Measurements from ENCODE around the gene F13A1. TPM values are rescaled to one million over a fixed set of nuclear protein-coding genes. Genes with fewer than 3 reads are reported as not detected.

The F13A1 gene
- total and polyA plus RNA-seq, 4 experiments from 2014 or later: 0.06 to 0.44 (median 0.33) TPM; not detected in 1

DNA sequence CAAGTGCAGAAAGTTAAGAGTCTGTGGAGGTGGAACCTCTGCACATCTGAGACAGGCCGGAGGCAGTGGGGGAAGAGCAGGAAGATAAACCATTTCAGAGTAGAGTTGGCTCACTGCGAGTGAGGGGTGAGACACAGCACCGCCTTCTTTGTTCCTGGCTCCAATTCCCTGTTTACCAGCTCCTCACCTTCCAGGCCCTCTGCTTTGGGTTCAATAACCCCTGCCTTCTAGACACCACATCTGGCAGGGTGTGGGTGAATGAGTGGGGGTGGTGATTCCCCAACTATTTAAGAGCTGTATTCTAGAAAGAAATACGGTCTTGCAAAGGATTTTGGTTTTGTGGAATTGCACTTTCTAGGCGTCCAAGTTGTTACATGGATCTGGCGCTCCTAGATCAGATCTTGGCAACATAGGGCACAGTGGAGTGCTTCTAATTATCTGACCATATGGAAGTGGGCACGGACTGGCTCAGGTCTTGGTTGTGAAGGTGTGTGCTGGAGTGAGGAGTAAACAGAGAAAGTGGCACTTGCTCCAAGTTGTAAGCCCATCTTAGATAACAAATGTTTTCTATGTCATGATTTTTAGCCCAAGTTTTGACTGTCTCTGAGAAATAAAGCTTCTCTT lies 172.2 kb downstream of the F13A1 start:
- no peak overlapping the region for H3K27ac ChIP-seq (ENCODE audit: low read depth, low read length)
- ChIA-PET CTCF (ENCODE audit: partially characterized antibody) (no interaction called here), POLR2A (ENCODE audit: partially characterized antibody) (no interaction called here)
- H3K27ac Mint-ChIP-seq: no peak overlapping the region
- H3K36me3 Mint-ChIP-seq: no peaks in the 10 kb centered on the region
- intact Hi-C loops (cut with micrococcal nuclease): no loop called here
- H3K9me3 ChIP-seq (ENCODE audit: control insufficient read depth in 1 of 2, low read length in 2 of 2): no peaks in the 10 kb centered on the region
- H3K27me3 ChIP-seq (ENCODE audit: insufficient read depth, low read length): no peaks in the 10 kb centered on the region
- no peak overlapping the region for H3K4me3 Mint-ChIP-seq
- peaks cover 9 to 23% of the 10 kb centered on the region in 2 donors for H3K27me3 Mint-ChIP-seq
- no peak overlapping the region for H3K4me3 ChIP-seq (ENCODE audit: low read length in 2 of 2)
- H3K9me3 Mint-ChIP-seq: peaks cover 0 to 5% (median 0%) of the 10 kb centered on the region in 8 donors
- no peaks in the 10 kb centered on the region for H3K4me1 ChIP-seq (ENCODE audit: insufficient read depth, low read length)
- no peaks in the 10 kb centered on the region for H3K36me3 ChIP-seq (ENCODE audit: insufficient read depth, low read length)
- no peaks in the 10 kb centered on the region for H3K4me1 Mint-ChIP-seq
- no peak for DNase-seq

DNA sequence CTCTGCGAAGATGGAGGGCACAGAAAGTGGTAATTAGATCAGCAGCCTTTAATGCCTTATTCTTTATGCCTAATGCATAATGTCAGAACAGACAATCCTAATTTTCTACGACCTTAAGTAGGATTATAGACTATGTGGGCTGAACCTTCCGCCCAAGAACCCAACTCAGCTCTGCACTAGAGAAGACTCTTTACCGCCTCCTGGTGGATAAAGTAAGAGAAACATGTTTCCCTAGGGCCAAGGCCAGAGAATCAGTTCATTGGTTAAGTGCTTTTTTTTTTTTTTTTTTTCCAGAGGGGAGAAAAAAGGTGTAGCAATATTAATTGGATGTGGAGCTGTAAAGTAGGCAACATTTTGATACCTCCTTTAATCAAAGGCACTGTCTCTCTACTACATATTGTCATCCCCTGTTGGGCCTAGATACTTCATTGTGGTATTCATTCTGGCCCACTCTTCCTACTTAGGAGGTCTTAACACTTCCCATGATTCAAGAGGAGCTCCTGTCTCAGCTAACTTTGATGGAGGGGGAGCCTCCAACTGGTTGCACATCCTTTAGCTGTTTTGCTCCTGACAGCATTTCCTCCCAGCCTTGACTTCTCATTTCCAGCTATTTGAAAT lies 188.9 kb downstream of the F13A1 start:
- H3K27me3 Mint-ChIP-seq: peaks cover 0 to 5% of the 10 kb centered on the region in 2 donors
- H3K4me1 Mint-ChIP-seq: no peaks in the 10 kb centered on the region
- no peak overlapping the region for H3K27ac ChIP-seq (ENCODE audit: low read depth, low read length)
- no peak overlapping the region for H3K27ac Mint-ChIP-seq
- POLR2A ChIA-PET (ENCODE audit: partially characterized antibody): interaction anchor here (0.6 to 1.6 kb wide), 3 partner anchors 36 to 668 kb away, joined by 3 read pairs; no protein-coding TSS in a partner anchor
- CTCF ChIA-PET (ENCODE audit: partially characterized antibody): interaction anchor here (0.7 to 1.7 kb wide), 6 partner anchors 8 to 660 kb away, joined by 3 to 5 read pairs (median 4); no protein-coding TSS in a partner anchor
- H3K4me1 ChIP-seq (ENCODE audit: insufficient read depth, low read length): no peaks in the 10 kb centered on the region
- peak in 4 of 5 donors; percentile 4 to 19 (median 14) for DNase-seq
- intact Hi-C loops (cut with micrococcal nuclease): no loop called here
- no peaks in the 10 kb centered on the region for H3K9me3 ChIP-seq (ENCODE audit: control insufficient read depth in 1 of 2, low read length in 2 of 2)
- no peaks in the 10 kb centered on the region for H3K27me3 ChIP-seq (ENCODE audit: insufficient read depth, low read length)
- H3K9me3 Mint-ChIP-seq: no peaks in the 10 kb centered on the region
- H3K4me3 Mint-ChIP-seq: no peak overlapping the region
- no peaks in the 10 kb centered on the region for H3K36me3 ChIP-seq (ENCODE audit: insufficient read depth, low read length)
- H3K36me3 Mint-ChIP-seq: no peaks in the 10 kb centered on the region
- no peak overlapping the region for H3K4me3 ChIP-seq (ENCODE audit: low read length in 2 of 2)

DNA sequence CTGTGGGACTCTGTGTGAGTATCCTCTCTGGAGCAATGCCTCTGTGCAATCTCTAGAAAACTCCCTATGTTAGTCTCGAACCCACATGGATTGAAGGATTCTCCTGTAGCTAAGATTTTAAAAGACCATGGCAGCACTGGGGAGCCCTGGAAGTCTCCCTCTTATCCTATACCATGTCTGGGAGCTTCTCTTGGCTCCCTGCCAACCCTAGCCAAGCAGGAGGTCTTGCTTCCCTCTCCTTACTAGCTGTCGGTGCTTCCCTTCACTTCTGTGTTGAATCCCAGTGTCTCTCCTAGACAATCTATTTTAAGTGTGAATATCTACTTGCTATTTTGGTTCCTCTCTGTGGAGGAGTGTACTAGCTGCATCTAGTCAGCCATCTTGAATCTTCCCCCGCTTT lies 195.0 kb downstream of the F13A1 start:
- intact Hi-C loops (cut with micrococcal nuclease): no loop called here
- no peaks in the 10 kb centered on the region for H3K4me1 Mint-ChIP-seq
- ChIA-PET CTCF (ENCODE audit: partially characterized antibody) (no interaction called here), POLR2A (ENCODE audit: partially characterized antibody) (no interaction called here)
- H3K4me3 Mint-ChIP-seq: no peak overlapping the region
- H3K27me3 Mint-ChIP-seq: peaks cover 6 to 8% of the 10 kb centered on the region in 2 donors
- Histone ChIP-seq H3K4me1 (ENCODE audit: insufficient read depth, low read length) (no peaks in the 10 kb centered on the region), H3K27ac (ENCODE audit: low read depth, low read length) (no peak overlapping the region), H3K27me3 (ENCODE audit: insufficient read depth, low read length) (no peaks in the 10 kb centered on the region), H3K36me3 (ENCODE audit: insufficient read depth, low read length) (no peaks in the 10 kb centered on the region), H3K4me3 (ENCODE audit: low read length in 2 of 2) (no peak overlapping the region), H3K9me3 (ENCODE audit: control insufficient read depth in 1 of 2, low read length in 2 of 2) (no peaks in the 10 kb centered on the region)
- no peak for DNase-seq
- H3K27ac Mint-ChIP-seq: no peak overlapping the region
- H3K9me3 Mint-ChIP-seq: peaks cover 8 to 24% (median 17%) of the 10 kb centered on the region in 8 donors
- H3K36me3 Mint-ChIP-seq: peaks cover 0 to 2% of the 10 kb centered on the region in 2 donors

DNA sequence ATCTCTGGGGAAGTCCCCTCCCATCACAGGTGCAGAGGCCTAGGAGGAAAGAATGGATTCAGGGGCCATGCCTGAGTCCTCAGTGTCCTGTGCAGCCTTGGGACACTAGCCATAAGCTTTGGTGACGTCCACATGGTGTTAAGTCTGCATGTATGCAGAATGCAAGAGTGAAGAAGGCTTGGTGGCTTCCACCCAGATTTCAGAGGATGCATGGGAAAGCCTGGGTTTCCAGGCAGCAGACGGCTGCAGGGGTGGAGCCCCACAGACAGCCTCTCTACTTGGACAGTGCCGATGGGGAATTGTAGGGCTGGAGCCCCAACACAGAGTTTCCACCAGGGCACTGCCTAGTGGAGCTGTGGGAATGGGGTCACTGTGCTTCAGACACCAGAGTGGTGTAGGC lies 196.7 kb downstream of the F13A1 start:
- Histone ChIP-seq H3K27me3 (ENCODE audit: insufficient read depth, low read length) (no peaks in the 10 kb centered on the region), H3K27ac (ENCODE audit: low read depth, low read length) (no peak overlapping the region), H3K36me3 (ENCODE audit: insufficient read depth, low read length) (no peaks in the 10 kb centered on the region), H3K4me3 (ENCODE audit: low read length in 2 of 2) (no peak overlapping the region), H3K4me1 (ENCODE audit: insufficient read depth, low read length) (no peaks in the 10 kb centered on the region), H3K9me3 (ENCODE audit: control insufficient read depth in 1 of 2, low read length in 2 of 2) (no peaks in the 10 kb centered on the region)
- peaks cover 8 to 24% (median 18%) of the 10 kb centered on the region in 8 donors for H3K9me3 Mint-ChIP-seq
- H3K27ac Mint-ChIP-seq: no peak overlapping the region
- POLR2A ChIA-PET (ENCODE audit: partially characterized antibody): no interaction called here
- peaks cover 0 to 2% of the 10 kb centered on the region in 2 donors for H3K36me3 Mint-ChIP-seq
- H3K4me3 Mint-ChIP-seq: no peak overlapping the region
- intact Hi-C loops (cut with micrococcal nuclease): no loop called here
- no peaks in the 10 kb centered on the region for H3K4me1 Mint-ChIP-seq
- H3K27me3 Mint-ChIP-seq: peaks cover 7 to 9% of the 10 kb centered on the region in 2 donors
- CTCF ChIA-PET (ENCODE audit: partially characterized antibody): no interaction called here
- DNase-seq: no peak

DNA sequence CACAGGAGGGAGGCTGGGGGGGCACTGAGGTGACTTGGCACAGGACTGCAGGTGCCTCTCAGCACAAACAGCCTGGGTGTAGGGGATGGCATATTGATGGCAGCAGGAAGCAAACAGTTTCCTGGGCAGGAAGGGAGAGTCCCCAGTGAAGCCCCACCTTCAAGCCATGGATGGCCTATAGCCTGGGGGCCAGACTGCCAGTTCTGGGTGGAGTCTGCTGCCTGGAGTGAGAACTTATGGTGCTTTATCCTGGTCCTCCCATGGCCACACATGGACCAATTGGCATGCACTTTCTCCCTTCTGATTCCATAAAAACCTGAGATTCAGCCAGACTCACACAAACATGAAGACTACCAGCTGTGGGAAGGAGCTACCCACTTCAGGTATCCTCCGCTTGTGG lies 198.5 kb downstream of the F13A1 start:
- intact Hi-C loops (cut with micrococcal nuclease): no loop called here
- no peaks in the 10 kb centered on the region for H3K4me1 Mint-ChIP-seq
- ChIA-PET POLR2A (ENCODE audit: partially characterized antibody) (no interaction called here), CTCF (ENCODE audit: partially characterized antibody) (interaction anchor here (1.8 kb wide), 1 partner anchor 13 kb away, joined by 4 read pairs; no protein-coding TSS in a partner anchor)
- H3K36me3 Mint-ChIP-seq: peaks cover 0 to 2% of the 10 kb centered on the region in 2 donors
- H3K27me3 ChIP-seq (ENCODE audit: insufficient read depth, low read length): no peaks in the 10 kb centered on the region
- H3K4me3 ChIP-seq (ENCODE audit: low read length in 2 of 2): no peak overlapping the region
- no peaks in the 10 kb centered on the region for H3K9me3 ChIP-seq (ENCODE audit: control insufficient read depth in 1 of 2, low read length in 2 of 2)
- H3K27me3 Mint-ChIP-seq: peaks cover 11 to 16% of the 10 kb centered on the region in 2 donors
- H3K27ac Mint-ChIP-seq: no peak overlapping the region
- no peak for DNase-seq
- H3K36me3 ChIP-seq (ENCODE audit: insufficient read depth, low read length): no peaks in the 10 kb centered on the region
- H3K27ac ChIP-seq (ENCODE audit: low read depth, low read length): no peak overlapping the region
- H3K4me1 ChIP-seq (ENCODE audit: insufficient read depth, low read length): no peaks in the 10 kb centered on the region
- no peak overlapping the region for H3K4me3 Mint-ChIP-seq
- H3K9me3 Mint-ChIP-seq: peaks cover 8 to 37% (median 29%) of the 10 kb centered on the region in 8 donors

DNA sequence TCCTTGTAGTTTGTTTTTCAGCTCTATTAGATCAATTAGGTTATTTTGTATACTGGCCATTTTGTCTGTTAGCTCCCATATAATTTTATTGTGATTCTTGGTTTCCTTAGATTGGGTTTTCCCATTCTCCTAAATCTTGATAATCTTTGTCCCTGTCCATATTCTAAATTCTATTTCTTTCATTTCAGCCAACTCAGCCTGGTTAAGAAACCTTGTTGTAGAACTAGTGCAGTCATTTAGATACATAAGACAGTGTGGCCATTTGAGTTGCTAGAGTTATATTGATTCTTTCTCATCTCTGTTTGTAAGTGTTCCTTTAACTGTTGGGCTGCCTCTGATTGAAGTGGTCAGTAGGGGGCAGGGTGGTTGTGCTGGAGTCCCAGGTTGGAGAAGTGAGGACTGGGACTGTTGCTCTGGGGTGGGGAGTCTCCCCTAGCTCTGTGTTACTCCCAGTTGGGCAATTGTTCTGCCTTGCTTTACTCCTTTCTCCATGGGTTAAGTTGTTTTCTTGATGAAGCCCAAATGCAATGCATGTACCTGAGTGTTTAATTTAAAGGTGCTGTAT lies 214.9 kb downstream of the F13A1 start:
- no peak for DNase-seq
- ChIA-PET POLR2A (ENCODE audit: partially characterized antibody) (no interaction called here), CTCF (ENCODE audit: partially characterized antibody) (no interaction called here)
- peaks cover 13% of the 10 kb centered on the region in 2 donors for H3K27me3 Mint-ChIP-seq
- intact Hi-C loops (cut with micrococcal nuclease): no loop called here
- Histone ChIP-seq H3K36me3 (ENCODE audit: insufficient read depth, low read length) (no peaks in the 10 kb centered on the region), H3K4me3 (ENCODE audit: low read length in 2 of 2) (no peak overlapping the region), H3K27me3 (ENCODE audit: insufficient read depth, low read length) (no peaks in the 10 kb centered on the region), H3K4me1 (ENCODE audit: insufficient read depth, low read length) (no peaks in the 10 kb centered on the region), H3K27ac (ENCODE audit: low read depth, low read length) (no peak overlapping the region), H3K9me3 (ENCODE audit: control insufficient read depth in 1 of 2, low read length in 2 of 2) (no peaks in the 10 kb centered on the region)
- H3K27ac Mint-ChIP-seq: peak overlapping the region in 1 of 7 donors; percentile 26
- no peak overlapping the region for H3K4me3 Mint-ChIP-seq
- H3K9me3 Mint-ChIP-seq: peaks cover 2 to 35% (median 14%) of the 10 kb centered on the region in 8 donors
- no peaks in the 10 kb centered on the region for H3K4me1 Mint-ChIP-seq
- H3K36me3 Mint-ChIP-seq: no peaks in the 10 kb centered on the region

Measured in CD4-positive, alpha-beta memory T cell (primary cell).